ENCODE measurements around the gene NECTIN1.

DNA sequence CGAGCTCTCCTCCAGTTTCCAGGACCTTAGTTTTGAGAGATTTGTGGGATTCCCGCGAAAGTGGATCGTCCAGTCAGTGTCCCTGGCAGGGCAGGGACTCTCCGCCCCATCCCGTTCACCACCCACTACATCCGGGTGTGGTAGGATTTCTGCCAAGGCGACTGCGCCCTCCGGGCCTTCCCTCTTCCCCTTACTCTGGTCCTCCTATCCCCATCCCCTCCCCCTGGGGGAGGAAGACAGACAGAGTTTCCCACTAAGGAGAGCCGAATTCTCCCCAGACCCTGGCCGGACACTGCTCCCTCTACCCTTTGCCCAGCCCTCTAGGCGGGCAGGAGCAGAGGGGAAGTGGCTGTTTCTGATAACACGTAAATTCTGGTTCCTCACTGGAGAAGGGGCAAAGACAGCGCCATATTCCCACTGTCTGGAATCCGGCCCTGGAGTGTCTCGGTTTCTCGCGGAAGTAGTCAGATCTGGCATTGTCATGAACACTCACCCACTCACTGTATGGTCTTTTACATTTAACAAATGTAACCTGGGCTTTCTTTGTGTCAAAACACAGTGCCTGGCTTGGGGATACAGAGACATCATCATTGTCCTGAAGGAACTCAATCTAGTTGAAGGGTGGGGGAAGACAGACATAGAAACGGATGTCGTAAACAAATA, 1.1 kb upstream of the NECTIN1 start:
- no peak for TF ChIP-seq EZH2 (IDR thresholded peaks at IDR 0.05)
- TF ChIP-seq, protein P1, sequence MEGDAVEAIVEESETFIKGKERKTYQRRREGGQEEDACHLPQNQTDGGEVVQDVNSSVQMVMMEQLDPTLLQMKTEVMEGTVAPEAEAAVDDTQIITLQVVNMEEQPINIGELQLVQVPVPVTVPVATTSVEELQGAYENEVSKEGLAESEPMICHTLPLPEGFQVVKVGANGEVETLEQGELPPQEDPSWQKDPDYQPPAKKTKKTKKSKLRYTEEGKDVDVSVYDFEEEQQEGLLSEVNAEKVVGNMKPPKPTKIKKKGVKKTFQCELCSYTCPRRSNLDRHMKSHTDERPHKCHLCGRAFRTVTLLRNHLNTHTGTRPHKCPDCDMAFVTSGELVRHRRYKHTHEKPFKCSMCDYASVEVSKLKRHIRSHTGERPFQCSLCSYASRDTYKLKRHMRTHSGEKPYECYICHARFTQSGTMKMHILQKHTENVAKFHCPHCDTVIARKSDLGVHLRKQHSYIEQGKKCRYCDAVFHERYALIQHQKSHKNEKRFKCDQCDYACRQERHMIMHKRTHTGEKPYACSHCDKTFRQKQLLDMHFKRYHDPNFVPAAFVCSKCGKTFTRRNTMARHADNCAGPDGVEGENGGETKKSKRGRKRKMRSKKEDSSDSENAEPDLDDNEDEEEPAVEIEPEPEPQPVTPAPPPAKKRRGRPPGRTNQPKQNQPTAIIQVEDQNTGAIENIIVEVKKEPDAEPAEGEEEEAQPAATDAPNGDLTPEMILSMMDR (IDR thresholded peaks at IDR 0.05), result no peak

Measured in neural progenitor cell (in vitro differentiated cells).